SK-N-MC (cell line): ENCODE results near the gene DST.
"Not testable (repeated sequence)": the region's sequence is repeated elsewhere in the genome, so short reads cannot be mapped to it uniquely, and the experiment has no call there.

Experiments used
- DNase-seq: peaks from one replicate; pipeline ENCODE4 v3.0.0-alpha.2; 2011; ENCODE audit warnings: low read depth, low spot score
- H3K27ac ChIP-seq: fragments of 200-600 bp; sonication (generic); 2 replicates; pipeline ENCODE4 v1.5.1; 2016; ENCODE audit warnings: mixed run types
- H3K36me3 ChIP-seq: fragments of 200-600 bp; sonication (generic); 2 replicates; pipeline ENCODE4 v1.6.1; 2017; ENCODE audit warnings: antibody characterized with exemption, low read length, mixed read lengths; ENCODE audit not compliant: insufficient read depth
- H3K4me3 ChIP-seq: fragments of 200-600 bp; sonication (generic); 2 replicates; pipeline ENCODE4 v1.5.1; 2016
- H3K9ac ChIP-seq: fragments of 200-600 bp; sonication (generic); 2 replicates; pipeline ENCODE4 v1.8.0; 2017; ENCODE audit warnings: mixed run types, mixed read lengths; ENCODE audit not compliant: insufficient read length
- H3K9me3 ChIP-seq: fragments of 200-600 bp; sonication (generic); 2 replicates; pipeline ENCODE4 v1.6.1; 2017; ENCODE audit warnings: low read depth, mild to moderate bottlenecking, antibody characterized with exemption, low read length, moderate library complexity, mixed read lengths
- EZH2 ChIP-seq: fragments of 200-600 bp; sonication (generic); IDR thresholded peaks from one replicate; pipeline ENCODE4 v1.6.1; 2017; ENCODE audit warnings: antibody characterized with exemption
- FOXP2 ChIP-seq: optimal IDR thresholded peaks from 2 replicates; pipeline ENCODE3; 2011; ENCODE audit warnings: mild to moderate bottlenecking, moderate library complexity; ENCODE audit not compliant: insufficient read depth; ENCODE audit errors: extremely low read length, control extremely low read depth
- POLR2AphosphoS5 ChIP-seq: IDR thresholded peaks from 2 replicates; pipeline ENCODE4 v1.6.1; 2012; ENCODE audit warnings: mild to moderate bottlenecking, low read depth, low read length, borderline replicate concordance

DST gene

DNA sequence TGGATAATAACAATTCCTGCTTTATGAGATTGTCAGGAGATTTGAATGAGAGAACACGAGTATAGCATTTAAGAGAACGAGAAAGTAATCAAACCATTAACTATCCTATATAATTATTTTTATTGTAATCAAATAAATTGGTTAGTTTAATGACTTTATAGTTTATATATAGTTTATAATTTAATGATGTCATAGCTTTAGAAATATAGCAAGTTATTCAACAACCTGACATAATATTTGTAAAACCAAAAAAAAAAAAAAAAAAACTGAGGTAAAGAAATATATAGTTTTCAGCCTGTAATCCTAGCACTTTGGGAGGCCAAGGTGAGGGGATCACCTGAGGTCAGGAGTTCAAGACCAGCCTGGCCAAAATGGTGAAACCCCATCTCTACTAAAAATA lies 26.4 kb upstream of the DST start:
- Histone ChIP-seq H3K9me3 (no peaks in the 10 kb centered on the region), H3K36me3 (no peaks in the 10 kb centered on the region), H3K27ac (no peak overlapping the region), H3K4me3 (no peak overlapping the region), H3K9ac (no peak overlapping the region)
- TF ChIP-seq POLR2AphosphoS5 = no peak
- no peak for TF ChIP-seq FOXP2
- no peak for TF ChIP-seq EZH2
- DNase-seq = no peak

DNA sequence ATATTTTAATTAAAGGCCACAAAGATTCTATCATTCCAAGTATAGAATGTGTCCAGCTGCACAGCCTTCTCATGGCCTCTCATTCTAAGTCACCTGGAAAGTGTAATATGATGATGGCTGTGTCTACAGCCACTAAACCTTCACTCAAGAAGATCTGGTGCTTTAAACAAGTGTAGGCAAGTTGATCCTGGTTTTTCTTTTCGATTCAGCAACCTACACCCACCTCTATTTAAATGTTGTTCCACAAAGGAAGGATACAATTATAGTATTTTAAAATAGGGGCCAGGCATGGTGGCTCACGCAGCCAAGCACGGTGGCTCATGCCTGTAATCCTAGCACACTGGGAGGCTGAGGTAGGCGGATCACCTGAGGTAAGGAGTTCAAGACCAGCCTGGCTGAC lies 25.5 kb upstream of the DST start:
- Histone ChIP-seq H3K36me3 (no peaks in the 10 kb centered on the region), H3K27ac (no peak overlapping the region), H3K9me3 (no peaks in the 10 kb centered on the region), H3K4me3 (no peak overlapping the region), H3K9ac (no peak overlapping the region)
- no peak for TF ChIP-seq EZH2
- TF ChIP-seq FOXP2 = no peak
- TF ChIP-seq POLR2AphosphoS5 = no peak
- DNase-seq = no peak

DNA sequence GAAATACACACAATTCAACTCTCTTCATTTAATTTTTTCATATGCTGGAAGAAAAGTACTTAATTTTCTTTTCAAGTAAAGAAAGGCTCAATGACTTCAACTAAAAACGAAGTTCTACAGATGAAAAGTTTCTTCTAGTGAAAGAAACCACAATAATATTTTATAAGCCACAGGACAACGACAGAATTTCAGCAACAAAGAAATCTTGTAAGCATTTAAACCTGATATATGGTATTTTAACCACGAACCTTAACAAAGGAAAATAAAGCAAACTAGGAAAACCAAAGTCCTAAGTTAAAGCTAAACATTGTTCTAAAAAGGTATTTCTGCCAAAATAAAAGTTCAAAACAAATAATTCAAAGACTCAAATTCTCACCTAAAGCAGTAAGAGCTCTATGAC lies 24.6 kb upstream of the DST start:
- no peaks in the 10 kb centered on the region for H3K36me3 ChIP-seq
- peak overlapping the region; percentile 39; the same call in 1 of the 2 replicates for H3K27ac ChIP-seq
- H3K9ac ChIP-seq = peak overlapping the region; percentile 49
- H3K4me3 ChIP-seq = no peak overlapping the region
- H3K9me3 ChIP-seq = no peaks in the 10 kb centered on the region
- DNase-seq = no peak
- TF ChIP-seq FOXP2 (no peak), EZH2 (no peak), POLR2AphosphoS5 (no peak)

DNA sequence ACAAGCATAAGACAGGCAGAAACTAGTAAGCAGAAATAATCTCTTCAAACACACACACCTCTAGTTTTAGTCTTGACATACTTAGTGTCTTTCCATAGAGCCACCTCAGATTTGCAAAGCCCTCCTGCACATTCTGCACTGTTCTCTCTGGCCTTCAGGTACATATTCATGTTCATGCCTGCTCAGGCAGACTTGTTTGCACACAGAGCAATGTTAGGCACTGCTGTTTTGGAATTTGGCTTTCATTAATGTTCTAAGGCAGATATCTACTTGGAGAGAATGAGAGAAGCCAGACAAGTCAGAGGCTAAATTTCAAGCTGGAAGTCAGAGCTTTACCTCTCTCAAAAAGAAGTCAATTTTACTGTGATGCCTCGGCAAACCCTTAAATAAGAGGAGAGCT lies 21.3 kb upstream of the DST start:
- no peak for TF ChIP-seq EZH2
- no peak for TF ChIP-seq FOXP2
- TF ChIP-seq POLR2AphosphoS5 = no peak
- Histone ChIP-seq H3K36me3 (no peaks in the 10 kb centered on the region), H3K4me3 (no peak overlapping the region), H3K9ac (no peak overlapping the region), H3K9me3 (no peaks in the 10 kb centered on the region), H3K27ac (no peak overlapping the region)
- DNase-seq = no peak

DNA sequence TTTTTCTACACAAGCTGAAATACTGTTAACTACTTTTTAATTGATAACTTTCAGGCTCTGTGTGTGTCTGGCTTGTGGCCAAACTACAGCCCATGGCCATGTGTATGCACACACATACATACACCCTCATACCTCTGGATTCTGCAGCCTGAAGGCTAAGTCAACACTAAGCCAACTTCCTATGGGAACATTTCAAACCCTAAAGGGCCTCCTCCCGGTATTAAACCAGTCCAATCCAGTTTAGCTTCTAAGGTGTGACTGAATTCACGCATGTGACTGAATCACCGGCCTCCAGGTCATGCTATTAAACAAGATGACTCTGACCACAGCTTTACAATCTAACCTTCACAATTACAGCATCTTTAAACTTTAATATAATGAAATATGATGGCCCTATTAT lies 20.7 kb upstream of the DST start:
- Histone ChIP-seq H3K9ac (no peak overlapping the region), H3K9me3 (no peaks in the 10 kb centered on the region), H3K27ac (no peak overlapping the region), H3K36me3 (no peaks in the 10 kb centered on the region), H3K4me3 (no peak overlapping the region)
- DNase-seq = no peak
- no peak for TF ChIP-seq EZH2
- TF ChIP-seq FOXP2 = no peak
- TF ChIP-seq POLR2AphosphoS5 = no peak

DNA sequence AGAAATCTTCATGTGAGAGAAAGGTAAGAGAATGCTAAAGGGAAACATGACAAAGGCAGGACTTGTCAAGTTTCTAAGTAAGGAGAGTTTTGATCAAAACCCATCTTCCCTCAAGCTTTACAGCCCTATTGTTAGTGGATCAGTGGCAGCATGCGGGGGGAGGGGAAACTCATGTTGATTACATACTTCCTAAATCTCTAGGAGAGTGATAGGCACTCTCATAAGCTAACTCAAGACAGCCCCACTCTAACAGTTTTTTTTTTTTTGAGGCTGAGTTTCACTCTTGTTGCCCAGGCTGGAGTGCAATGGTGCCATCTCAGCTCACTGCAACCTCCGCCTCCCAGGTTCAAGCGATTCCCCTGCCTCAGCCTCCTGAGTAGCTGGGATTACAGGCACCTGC lies 18.6 kb upstream of the DST start:
- H3K9ac ChIP-seq, DNase-seq: not testable (repeated sequence)

DNA sequence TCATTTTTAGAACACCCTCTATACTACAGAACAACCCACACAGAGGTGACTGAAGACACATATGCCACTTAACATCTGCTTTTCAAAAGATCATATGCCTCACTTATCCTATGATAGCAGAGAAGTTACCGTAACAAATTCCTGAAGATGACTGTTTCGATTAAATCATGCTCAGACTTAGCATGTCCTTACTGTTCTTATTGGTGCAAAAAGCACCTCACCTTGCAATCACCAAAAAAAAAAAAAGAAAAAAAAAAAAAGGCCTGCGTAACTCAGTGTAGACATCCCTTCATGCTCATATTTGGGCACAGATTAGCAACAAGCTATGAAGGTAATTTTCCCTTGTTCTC lies 17.7 kb upstream of the DST start:
- Histone ChIP-seq H3K9ac (no peak overlapping the region), H3K36me3 (no peaks in the 10 kb centered on the region), H3K4me3 (no peak overlapping the region), H3K27ac (no peak overlapping the region), H3K9me3 (no peaks in the 10 kb centered on the region)
- DNase-seq = no peak
- TF ChIP-seq EZH2 (no peak), POLR2AphosphoS5 (no peak), FOXP2 (no peak)

More for the DNA sequence above, 18.6 kb upstream of the DST start:
- not testable (repeated sequence) for H3K9me3 ChIP-seq, H3K36me3 ChIP-seq, H3K27ac ChIP-seq, H3K4me3 ChIP-seq

DNA sequence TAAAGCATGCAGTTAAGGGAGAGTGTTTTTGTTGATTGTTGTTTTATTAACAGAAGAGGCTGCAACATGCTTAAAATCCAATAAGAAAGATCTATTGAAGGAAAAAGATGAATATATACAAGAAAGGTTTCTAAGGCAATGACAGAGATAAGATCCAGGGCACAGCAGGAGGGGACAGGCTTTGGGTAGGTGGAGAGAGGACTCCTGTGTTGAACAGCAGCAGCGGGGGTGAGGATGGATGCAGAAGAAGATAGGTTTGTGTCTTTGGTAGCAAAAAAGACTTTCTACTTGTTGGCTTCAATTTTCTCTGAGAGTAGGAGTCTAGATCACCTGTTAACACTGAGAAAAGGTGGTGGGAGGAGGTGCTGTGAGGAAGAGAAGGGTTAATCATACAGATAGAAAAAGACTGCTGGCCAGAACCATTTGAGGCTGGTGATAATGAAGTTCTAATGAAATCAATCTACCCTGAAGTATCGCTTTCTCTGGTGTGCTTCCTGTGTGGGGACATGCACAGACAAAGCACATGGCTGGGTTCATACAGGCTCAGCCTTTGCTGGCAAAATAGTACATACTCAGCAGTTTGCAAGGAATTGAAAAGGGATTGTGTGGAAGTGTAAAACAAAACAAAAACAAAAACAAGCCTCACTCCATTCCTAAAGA lies 17.2 kb upstream of the DST start:
- DNase-seq = no peak
- no peaks in the 10 kb centered on the region for H3K36me3 ChIP-seq
- no peak overlapping the region for H3K27ac ChIP-seq
- no peak overlapping the region for H3K4me3 ChIP-seq
- TF ChIP-seq EZH2 (no peak), POLR2AphosphoS5 (no peak), FOXP2 (no peak)
- H3K9me3 ChIP-seq = no peaks in the 10 kb centered on the region
- H3K9ac ChIP-seq = no peak overlapping the region

DNA sequence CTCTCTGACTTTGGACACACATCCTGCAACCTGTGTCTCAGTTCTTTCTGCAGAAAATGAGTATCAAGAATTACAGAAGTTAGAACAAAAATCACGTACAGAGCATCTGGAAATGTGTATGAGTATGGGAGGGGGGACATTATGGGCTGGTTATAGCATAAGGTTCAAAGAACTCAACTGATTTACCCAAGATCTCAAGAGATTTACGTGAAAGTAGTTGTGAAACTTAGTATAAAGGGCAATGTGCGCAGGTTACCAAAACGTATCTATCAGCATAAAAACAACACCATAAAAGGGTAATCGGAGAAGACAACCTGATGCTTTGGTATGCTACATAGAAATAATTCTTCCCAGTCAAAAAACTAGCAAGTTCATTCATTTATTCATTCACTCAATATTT lies 15.6 kb upstream of the DST start:
- TF ChIP-seq FOXP2 = no peak
- no peak for TF ChIP-seq POLR2AphosphoS5
- TF ChIP-seq EZH2 = no peak
- no peak for DNase-seq
- no peaks in the 10 kb centered on the region for H3K36me3 ChIP-seq
- no peak overlapping the region for H3K9ac ChIP-seq
- H3K27ac ChIP-seq = no peak overlapping the region
- no peak overlapping the region for H3K4me3 ChIP-seq
- no peaks in the 10 kb centered on the region for H3K9me3 ChIP-seq
